Transverse colon (tissue), 4 donors: ENCODE measurements around the gene ACSM6. TPM values are rescaled to one million over a fixed set of nuclear protein-coding genes. Genes with fewer than 3 reads are reported as not detected.

Experiments used
- DNase-seq: peaks from one replicate; pipeline ENCODE4 v3.0.0-alpha.2; 2019
- H3K27ac ChIP-seq, 4 donors: fragments of 200-600 bp; sonication (generic); 2 replicates each; pipeline ENCODE4 v1.5.1; 2016 to 2018; ENCODE audit warnings: inconsistent platforms in 4 of 4
- H3K27me3 ChIP-seq: fragments of 200-600 bp; sonication (generic); 2 replicates; pipeline ENCODE4 v1.5.1; 2017; ENCODE audit warnings: inconsistent platforms
- H3K36me3 ChIP-seq, 4 donors: fragments of 200-600 bp; sonication (generic); 2 replicates each; pipeline ENCODE4 v1.5.1; 2017 to 2019; ENCODE audit warnings: inconsistent platforms in 4 of 4
- H3K4me1 ChIP-seq, 4 donors: fragments of 200-600 bp; sonication (generic); 2 replicates each; pipeline ENCODE4 v1.5.1; 2017 to 2020; ENCODE audit warnings: inconsistent platforms in 4 of 4
- H3K4me3 ChIP-seq, 4 donors: fragments of 200-600 bp; sonication (generic); 1 replicate in 1 of 4; 2 replicates in 3 of 4; pipeline versions ENCODE4 v1.5.1 to v1.6.1; 2017 to 2019; ENCODE audit warnings: inconsistent platforms in 4 of 4
- H3K9me3 ChIP-seq, 2 donors: fragments of 200-600 bp; sonication (generic); 2 replicates each; pipeline ENCODE4 v1.5.1; 2017 to 2019; ENCODE audit warnings: inconsistent platforms in 2 of 2
- CTCF ChIP-seq, 5 experiments: fragments of 200-600 bp in 3 of 5; fragments of 450-650 bp in 2 of 5; sonication (generic) in 3 of 5; IDR thresholded peaks; 1 replicate in 2 of 5; 2 replicates in 3 of 5; pipeline ENCODE4 v1.5.1; 2016 to 2017; ENCODE audit warnings: antibody characterized with exemption in 5 of 5, inconsistent platforms in 3 of 5, mild to moderate bottlenecking in 2 of 5, moderate library complexity in 1 of 5
- EP300 ChIP-seq: sonication (generic); formaldehyde crosslinking; IDR thresholded peaks from one replicate; pipeline ENCODE4 v1.6.1; 2017; ENCODE audit warnings: antibody characterized with exemption, low read depth
- POLR2A ChIP-seq: fragments of 450-650 bp; IDR thresholded peaks from one replicate; pipeline ENCODE4 v1.6.1; 2016; ENCODE audit warnings: antibody characterized with exemption, mild to moderate bottlenecking, moderate library complexity
- POLR2AphosphoS5 ChIP-seq, 3 donors: sonication (generic); formaldehyde crosslinking; IDR thresholded peaks; one replicate each; pipeline ENCODE4 v1.6.1; 2016; ENCODE audit warnings: antibody characterized with exemption in 3 of 3
- WGBS, 2 donors: methylation state at CpG; one replicate each; pipeline ENCODE4 v1.1.5; 2018; ENCODE audit warnings: low coverage in 1 of 2; 5-methylcytosine and 5-hydroxymethylcytosine counted together
- in situ Hi-C, 4 donors: fragments of 200-750 bp; cut with MboI; loops; one replicate each; pipeline versions ENCODE4 v1.15.0 to v1.15.1; 2017; ENCODE audit warnings: low sequenced_read_pairs in 3 of 4, low pct_ligation_motif_present in 1 of 4, low pct_unique_long_range_greater_than_20kb in 1 of 4
- intact Hi-C: fragments of 100-400 bp; cut with DNase I; formaldehyde crosslinking; loops from one replicate; pipeline ENCODE4 v1.15.1; 2023; ENCODE audit warnings: low total_unique reads
- total RNA-seq, 4 donors: library from RNA; depleted of rRNA; stranded (reverse); fragments of >200 nt; gene quantifications; one replicate each; pipeline ENCODE4 v1.1.0, GENCODE V29; 2016

The ACSM6 gene
- total RNA-seq, result not detected

- intact Hi-C loops (no loop called here), in situ Hi-C loops (no loop called here)
- WGBS, 2 donors, result 84% methylated on average over 1 of the region's 1 CpG; no CpG with 5 or more reads in 1 of the 2 donors
- Histone ChIP-seq H3K4me3 (no peak within 1 kb of the TSS), H3K9me3 (no peaks in the 10 kb centered on the region), H3K27ac (no peak within 1 kb of the TSS), H3K4me1 (no peaks in the 10 kb centered on the region), H3K27me3 (no peaks in the 10 kb centered on the region), H3K36me3 (no peaks in the 10 kb centered on the region)
- DNase-seq, result no peak
- TF ChIP-seq POLR2A (no peak), EP300 (no peak), CTCF (IDR thresholded peaks at IDR 0.05) (no peak), POLR2AphosphoS5 (IDR thresholded peaks at IDR 0.05) (no peak)
Measured at GRCh38 chr10:95193944-95194343, at the start of gene ACSM6. TSS of gene ACSM6 (plus strand) at chr10:95194238. CDS start at chr10:95194486, 248 bp downstream.

- TF ChIP-seq POLR2AphosphoS5 (IDR thresholded peaks at IDR 0.05) (no peak), CTCF (IDR thresholded peaks at IDR 0.05) (no peak), EP300 (no peak), POLR2A (no peak)
Measured at GRCh38 chr10:95168694-95169093, 25.3 kb upstream of the ACSM6 start.

GRCh38 chr10:95169522-95169921, 24.5 kb upstream of the ACSM6 start:
- TF ChIP-seq EP300 (no peak), POLR2A (no peak), CTCF (IDR thresholded peaks at IDR 0.05) (no peak), POLR2AphosphoS5 (IDR thresholded peaks at IDR 0.05) (no peak)
- no peak overlapping the region for H3K27ac ChIP-seq
- in situ Hi-C loops, result no loop called here
- H3K4me3 ChIP-seq, result no peak overlapping the region
- no peaks in the 10 kb centered on the region for H3K4me1 ChIP-seq
- H3K36me3 ChIP-seq, result no peaks in the 10 kb centered on the region
- no peaks in the 10 kb centered on the region for H3K27me3 ChIP-seq
- intact Hi-C loops, result no loop called here
- WGBS, 2 donors, result 94 to 100% methylated on average over 1 of the region's 1 CpG
- no peak for DNase-seq
- H3K9me3 ChIP-seq, result no peaks in the 10 kb centered on the region

More at GRCh38 chr10:95168694-95169093, 25.3 kb upstream of the ACSM6 start:
- in situ Hi-C loops (no loop called here), intact Hi-C loops (no loop called here)
- Histone ChIP-seq H3K27ac (no peak overlapping the region), H3K4me1 (no peaks in the 10 kb centered on the region), H3K36me3 (no peaks in the 10 kb centered on the region), H3K27me3 (no peaks in the 10 kb centered on the region), H3K4me3 (no peak overlapping the region), H3K9me3 (no peaks in the 10 kb centered on the region)
- no peak for DNase-seq
- 76 to 100% methylated on average over 2 to 4 of the region's 4 CpGs for WGBS, 2 donors

GRCh38 chr10:95170790-95171189, 23.2 kb upstream of the ACSM6 start:
- DNase-seq, result no peak
- Histone ChIP-seq H3K9me3 (no peaks in the 10 kb centered on the region), H3K4me3 (no peak overlapping the region), H3K27me3 (no peaks in the 10 kb centered on the region), H3K36me3 (no peaks in the 10 kb centered on the region), H3K27ac (no peak overlapping the region), H3K4me1 (no peaks in the 10 kb centered on the region)
- TF ChIP-seq POLR2A (no peak), EP300 (no peak), CTCF (IDR thresholded peaks at IDR 0.05) (no peak), POLR2AphosphoS5 (IDR thresholded peaks at IDR 0.05) (no peak)
- in situ Hi-C loops (no loop called here), intact Hi-C loops (no loop called here)
- 67 to 71% methylated on average over 1 to 2 of the region's 2 CpGs for WGBS, 2 donors
